NCI-H1694 (cell line): ENCODE measurements around the gene C10orf90.

Source experiments
- DNase-seq: peaks from one replicate; lab custom pipeline; 2025; lab: John Stamatoyannopoulos, UW

The C10orf90 gene

DNA sequence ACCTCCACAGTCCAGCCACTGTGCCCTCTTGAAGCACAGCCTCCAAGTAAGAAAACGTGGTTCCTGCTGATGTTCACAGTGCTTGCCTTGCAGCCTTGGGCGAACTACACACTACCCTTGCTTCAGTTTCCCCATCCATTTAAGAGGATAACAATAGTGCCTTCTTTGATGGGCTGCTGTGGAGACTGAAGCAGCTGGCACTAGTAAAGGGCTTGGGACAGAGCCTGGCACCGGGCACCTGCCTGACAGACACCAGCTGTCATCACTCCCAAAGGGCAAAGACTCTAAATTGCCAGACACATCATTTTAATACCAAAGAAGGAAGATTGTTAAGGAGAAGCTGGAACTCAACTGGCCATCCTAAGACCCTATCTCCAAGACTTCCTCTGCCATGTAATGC, 3.1 kb upstream of the C10orf90 start:
- DNase-seq: no peak

DNA sequence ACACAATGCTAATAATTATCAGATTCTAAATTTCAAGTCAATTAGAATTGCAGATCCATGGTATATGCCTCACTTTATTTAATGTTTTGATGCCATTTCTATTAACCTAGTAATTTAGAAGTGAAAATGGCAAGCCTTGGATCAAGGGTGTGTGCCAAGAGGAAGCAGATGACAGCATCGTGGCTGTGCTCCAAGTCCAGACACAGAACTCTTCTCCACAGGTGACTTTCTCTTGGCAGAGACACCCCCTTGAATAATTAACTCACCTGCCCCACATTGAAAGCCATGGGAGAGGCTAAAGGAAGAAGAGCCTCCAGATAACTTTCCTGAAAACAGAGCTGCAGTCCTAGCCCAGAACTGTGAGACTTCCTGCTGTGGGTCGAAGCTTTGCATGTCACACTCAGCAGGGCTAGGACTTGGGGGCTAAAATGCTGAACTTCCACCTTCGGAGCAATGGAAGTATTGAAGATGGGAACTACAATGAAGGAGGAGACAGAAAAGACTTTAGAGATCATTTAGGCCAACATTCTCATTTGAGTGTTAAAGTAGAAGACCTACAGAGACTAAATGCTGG, 996 bp upstream of the C10orf90 start:
- no peak for DNase-seq

DNA sequence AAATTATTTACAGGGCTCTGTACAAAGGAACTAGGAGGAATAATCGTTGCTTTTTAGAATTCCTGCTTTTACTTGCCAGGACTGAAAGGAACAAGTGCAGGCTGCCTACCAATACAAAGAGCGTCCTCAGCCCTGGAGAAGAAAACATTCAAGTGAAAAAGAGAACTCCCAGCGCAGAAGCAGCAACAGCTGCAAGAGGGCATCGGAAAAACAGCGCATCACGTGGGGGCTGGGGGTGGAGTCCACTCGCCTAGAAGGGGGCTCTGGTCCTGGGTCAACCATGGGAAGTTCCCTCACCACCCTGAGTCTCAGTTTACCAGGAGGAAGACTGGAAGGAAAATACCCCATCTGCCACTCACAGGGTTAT, 385 bp upstream of the C10orf90 start:
- no peak for DNase-seq

DNA sequence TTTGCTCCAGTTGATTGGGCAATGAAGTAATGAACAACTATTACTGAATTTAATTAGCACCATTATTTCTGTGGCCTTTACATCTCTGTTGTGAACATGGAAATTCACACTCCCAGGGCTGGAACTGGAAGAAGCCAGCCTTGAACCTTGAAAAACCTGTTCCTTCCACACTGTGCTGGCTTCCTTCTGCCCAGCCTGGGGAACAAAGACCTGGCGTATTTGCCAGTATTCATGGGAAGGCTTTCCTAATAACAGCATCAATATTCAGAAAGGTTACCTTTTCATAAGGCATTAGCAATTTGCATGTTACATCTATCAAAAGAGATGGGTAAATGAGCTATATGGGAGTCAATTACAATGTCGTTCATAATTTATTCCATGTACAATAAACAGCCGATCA, 1.3 kb downstream of the C10orf90 start:
- no peak for DNase-seq

DNA sequence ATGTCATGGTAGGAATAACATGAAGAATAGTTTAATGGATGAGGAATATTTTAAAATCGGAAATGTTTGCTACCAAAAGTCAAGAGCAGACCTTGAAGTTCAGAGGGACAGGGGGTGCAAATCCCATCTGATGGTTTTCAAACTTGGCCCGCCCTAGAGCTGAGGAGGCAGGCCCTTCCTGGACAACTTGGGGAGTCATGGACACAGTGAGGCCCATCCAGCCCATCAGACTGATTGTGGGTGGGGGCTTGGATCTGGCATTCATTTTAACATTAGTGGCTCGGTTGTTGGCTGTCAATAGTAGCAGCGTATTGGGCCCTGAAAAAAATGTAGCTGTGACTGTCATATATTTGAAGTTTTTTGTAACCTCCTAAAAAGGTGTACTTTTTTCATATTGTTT, 2.0 kb downstream of the C10orf90 start:
- no peak for DNase-seq

DNA sequence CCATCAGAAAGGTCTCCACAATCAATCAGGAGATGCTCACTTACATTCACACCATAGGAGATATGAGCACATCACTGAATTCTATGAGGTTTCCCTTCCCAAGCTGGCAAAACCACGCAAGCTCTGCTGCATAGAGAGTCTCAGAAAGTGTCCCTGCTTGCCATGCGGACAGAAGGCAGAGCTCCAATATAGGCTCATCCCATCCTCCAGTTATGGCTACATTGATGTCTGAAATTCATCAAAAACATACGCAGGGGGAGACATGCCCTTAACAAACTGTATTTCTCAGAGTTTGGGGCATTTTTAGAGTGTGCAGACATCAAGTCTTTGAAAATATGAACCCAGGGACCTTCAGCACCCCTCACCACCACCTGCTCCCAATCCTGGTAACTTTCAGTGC, 2.9 kb downstream of the C10orf90 start:
- DNase-seq: no peak

DNA sequence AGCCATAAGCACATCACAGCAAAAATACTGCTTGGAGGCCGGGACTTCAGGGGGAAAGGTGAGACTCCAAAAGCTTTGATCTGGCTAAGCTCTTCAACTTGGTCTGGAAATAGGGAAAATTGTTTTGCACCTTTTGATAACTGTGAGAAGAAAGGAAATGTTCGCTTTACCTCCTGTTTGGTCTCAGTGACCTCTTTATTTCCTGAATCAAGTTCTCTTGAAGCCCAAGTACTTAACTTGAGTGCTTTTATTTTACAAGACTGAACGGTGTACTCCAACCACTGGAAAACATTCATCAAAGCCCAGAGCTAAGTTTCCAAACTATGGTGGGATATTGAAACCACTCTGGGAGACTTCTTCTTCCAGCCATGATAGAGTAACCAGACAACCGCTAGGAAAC, 5.3 kb downstream of the C10orf90 start:
- DNase-seq: no peak

DNA sequence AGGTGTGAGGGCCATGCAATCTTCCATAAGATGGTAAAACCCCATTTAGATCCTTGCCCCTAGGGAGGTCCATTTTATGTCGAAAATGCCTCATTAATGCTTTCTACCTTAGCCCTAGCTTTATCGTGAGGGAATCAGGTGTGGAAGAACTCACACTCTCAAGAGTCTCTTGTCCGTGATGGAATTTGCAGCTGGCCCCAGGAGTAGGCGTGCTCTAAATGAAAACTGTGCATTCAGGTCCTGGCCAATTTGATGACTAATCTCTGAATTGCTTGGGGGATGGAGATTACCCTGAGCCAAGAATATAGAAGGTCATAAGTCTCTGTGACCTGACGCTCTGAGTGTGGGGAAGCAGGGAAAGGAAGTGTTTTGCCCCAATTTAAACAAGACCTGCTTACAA, 6.6 kb downstream of the C10orf90 start:
- DNase-seq: no peak

DNA sequence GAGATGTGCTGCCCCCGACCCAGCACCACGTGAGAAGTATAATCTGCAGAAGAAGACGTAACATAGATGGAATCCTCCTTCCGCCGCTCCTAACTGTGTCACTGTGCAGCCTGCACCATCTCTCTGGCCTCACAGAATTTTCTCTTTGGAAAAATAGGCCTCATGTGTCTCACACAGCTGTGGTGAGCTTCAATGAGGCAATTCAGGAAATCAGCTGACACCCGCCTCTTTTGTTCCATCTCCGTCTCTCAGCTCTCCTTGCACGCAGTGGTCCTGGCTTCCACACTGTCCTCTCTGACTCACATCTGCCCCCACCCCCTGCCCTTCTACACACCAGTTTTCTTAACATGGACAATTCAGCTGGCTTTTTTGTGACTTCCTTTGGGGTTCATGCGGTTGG, 7.2 kb downstream of the C10orf90 start:
- DNase-seq: no peak

DNA sequence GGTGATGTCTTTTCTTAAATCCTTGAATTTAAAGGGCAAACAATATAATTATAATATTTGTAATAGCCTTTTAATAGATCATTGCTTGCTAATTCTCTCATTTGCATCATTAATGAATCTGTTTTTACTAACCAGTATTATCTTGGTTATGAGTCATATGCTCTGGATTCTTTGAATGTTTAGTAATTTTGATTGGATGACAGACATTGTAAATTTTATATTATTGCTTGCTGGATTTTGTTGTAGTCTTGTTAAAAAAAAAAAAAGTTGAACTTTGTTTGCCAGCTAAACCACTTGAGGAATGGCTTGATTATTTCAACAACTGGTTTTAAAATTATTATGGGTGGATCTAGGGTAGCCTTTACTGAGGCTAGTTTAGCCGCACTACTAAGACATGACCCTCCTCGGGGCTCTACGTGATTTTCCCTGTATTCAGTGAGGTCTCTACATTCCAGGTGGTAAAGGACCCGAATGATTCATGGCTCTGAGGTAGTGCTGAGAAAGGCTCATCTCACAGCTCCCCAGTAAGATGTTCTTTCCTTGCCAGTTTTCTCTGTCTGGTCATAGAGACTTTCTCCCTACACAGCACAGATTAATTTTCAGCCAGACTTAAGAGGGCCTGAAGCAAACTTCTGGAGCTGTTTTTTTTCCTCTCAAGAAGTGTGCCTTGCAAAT, 8.5 kb downstream of the C10orf90 start:
- no peak for DNase-seq

DNA sequence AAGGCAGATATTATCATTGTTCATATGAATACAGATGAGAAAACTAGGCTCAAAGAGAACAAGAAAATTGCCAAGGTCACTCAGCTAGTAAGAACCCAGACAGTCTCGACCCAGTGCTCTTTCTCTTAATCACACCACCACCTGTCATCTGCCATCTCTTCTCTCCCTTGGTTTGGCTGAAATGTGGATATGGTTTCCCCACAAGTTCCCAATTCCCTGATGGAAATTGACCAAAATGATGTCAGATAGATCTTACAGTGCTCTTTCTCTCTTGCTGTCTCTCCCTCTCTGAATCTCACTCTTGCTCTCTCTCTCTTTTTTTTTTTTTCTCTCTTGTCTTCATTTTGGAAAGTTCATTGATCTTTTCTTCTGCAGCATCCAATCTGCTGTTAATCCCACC, 9.1 kb downstream of the C10orf90 start:
- no peak for DNase-seq

DNA sequence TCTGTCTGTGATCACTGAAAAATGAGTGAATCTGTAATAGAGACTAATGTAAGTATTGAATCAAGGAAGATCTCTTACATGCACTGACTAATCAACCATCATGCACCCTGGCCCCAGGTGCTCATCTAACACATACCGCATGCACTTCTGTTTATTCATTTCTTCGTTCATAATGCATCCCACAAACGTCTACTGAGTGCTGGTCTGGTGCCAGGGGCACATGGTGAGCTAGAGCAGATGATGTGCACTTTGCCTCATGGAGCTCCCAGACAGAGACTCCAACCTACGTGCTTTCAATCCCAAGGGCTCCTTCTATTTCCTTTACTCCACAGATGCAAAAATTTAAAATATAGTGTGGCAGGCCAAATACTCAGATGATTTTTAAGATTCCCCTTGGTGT, 10.7 kb downstream of the C10orf90 start:
- no peak for DNase-seq

DNA sequence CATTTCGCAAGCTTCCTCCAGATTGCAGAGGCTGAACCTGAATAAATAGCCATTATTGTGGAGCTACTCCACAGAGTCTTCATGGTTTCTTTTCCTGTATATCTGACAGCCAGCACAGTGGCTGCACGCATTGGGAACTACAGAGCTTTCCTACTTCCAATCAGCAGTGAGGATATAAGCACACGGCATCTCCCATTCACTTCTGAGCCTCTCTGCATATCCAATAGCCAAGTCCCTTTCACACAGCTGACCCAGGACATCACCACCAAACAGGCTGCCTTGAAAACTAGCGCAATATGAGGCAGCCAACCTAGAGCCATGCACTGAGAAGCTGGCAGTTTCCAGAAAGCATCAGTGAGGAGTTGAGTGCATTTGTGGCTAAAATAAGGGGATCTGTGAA, 11.6 kb downstream of the C10orf90 start:
- DNase-seq: no peak

DNA sequence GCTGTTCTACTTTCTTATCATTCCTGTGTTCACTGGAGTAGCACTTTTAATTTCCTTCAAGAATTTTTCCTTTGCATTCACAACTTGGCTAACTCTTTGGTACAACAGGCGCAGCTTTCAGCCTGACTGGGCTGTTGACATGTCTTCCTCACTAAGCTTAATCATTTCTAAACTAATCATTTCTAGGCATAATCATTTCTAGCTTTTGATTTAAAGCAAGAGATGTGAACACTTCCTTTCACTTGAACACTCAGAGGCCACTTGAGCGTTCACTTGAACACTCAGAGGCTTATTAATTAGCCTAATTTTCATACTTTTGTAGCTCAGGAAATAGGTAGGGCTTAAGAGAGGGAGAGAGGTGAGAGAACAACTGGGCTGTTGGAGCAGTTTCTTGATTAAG, 15.9 kb downstream of the C10orf90 start:
- no peak for DNase-seq

DNA sequence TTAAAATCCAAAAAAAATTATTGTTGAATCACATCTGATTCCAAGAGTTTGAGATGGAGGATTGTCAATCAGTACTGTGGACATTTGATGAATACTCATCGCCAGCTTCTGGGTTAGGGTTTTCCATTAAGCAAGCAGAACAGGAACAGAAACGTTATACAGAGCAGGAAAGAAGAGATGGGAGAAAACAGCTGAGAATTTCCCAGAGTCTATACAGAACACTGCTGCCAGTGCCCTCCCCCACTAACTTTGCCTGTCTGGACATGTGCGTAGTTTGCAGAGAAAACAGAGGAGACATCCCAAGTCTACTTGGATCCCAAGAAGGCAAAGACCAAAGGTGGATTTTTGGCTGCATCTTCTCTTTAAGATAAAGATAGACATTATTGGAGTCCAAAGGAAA, 19.0 kb downstream of the C10orf90 start:
- DNase-seq: no peak

DNA sequence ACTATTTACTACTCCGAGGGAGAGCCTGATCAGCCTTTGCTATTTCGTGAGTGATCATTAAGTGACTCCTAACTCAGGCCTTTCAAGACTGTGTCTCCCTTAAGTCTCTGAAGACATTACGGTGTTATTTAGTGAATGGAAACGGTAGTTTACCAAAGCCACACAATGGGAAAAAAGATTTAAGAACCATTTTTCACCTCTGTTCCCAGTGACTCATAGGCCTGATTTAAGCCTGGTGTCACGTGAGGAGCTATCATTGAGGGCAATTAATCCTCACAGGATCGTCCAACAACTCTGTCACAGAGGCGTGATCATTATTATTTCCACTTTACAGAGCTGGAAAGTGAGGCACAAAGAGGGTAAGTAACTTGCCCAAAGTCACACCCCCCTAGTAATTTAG, 20.3 kb downstream of the C10orf90 start:
- DNase-seq: no peak

DNA sequence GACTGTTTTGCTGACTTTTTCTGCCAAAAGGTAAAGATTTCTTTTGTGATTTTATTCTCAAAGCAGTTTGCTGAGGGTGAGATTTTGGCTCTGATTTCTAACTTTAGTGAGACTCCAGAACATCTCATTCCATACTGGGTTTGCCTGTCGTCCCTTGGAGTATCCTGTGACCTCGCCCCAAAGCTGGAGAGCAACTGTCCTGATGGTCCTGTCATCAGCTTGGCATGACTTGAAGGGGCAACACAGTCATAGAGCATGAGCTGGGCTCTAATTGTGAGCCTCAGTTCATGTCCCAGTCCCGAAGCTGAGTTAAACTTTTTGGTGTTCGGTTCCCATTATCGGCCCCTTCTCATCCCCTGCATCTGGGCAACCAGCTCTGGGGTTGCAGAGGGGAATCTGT, 23.4 kb downstream of the C10orf90 start:
- no peak for DNase-seq

DNA sequence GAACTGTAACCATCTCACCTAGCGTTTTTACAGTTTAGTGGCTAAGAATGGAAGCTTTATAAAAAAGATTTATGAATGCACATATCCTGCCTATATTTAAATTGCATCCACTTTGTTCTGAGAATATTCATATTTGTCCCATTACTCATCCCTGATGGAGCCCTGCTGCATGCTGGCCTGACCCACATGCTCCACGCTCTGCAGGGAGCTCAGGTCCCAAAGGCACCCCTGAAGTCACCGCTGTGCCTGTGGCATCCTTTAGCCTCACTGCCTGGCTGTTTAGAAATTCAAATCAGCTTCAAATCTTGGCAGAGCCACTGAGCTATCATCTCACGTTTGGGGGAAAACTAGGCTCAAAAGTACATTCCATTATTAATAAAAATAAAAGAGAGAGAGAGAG, 24.4 kb downstream of the C10orf90 start:
- no peak for DNase-seq

DNA sequence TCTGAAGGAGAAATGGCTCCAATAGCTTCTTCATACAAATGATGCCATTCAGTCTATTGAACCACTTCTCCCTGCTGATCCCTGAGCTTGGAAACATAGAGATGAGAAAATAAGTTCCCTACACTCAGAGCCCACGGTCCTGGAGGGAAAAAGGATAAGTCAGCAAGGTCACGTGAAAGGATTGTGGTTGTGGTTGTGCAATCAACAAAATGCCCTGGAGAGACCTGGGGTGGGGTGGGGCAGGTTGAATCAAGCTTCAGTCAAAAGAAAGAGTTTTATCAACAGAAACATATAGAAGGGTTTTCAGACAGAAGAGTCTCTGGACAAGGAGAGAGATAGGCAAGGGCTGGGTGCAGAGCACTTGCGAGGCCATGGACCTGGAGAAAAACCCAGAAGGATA, 30.1 kb downstream of the C10orf90 start:
- DNase-seq: no peak

DNA sequence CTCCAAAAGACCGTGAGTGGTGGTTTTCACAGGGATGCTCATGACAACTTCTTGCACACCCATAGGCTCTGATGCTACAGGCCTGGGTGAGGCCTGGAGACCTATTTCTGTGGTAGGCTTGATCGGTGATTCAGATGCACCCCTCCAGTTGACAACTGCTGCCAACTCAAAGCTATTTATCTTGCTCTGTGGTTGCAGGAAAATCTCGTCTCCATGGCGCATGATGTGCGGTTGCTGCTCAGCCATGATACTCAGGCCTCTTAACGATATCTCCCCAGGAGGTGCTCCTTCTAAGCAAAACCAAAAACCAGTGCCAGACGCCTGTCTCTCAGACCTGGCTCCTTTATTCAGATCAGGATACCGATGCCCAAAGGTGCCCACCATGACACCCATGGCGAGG, 31.4 kb downstream of the C10orf90 start:
- DNase-seq: no peak

DNA sequence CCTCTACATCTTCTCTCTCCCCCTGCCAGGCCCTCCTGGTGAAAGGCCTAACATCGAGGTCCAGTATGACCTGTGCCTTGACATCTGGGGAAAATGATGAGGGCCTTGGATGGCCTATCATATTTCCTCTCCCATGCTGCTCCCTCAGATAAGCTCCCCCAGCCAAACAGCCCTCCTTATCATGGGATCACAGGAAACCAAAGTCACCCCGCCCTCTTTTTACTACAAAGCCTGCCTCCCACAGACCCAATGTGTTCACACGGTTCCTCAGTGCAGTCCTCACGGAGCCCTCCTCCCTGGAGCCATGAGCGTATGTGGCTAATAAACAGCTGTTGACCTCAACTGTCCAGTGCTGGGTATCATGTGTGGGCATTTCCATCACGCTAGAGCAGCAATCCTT, 32.0 kb downstream of the C10orf90 start:
- no peak for DNase-seq

DNA sequence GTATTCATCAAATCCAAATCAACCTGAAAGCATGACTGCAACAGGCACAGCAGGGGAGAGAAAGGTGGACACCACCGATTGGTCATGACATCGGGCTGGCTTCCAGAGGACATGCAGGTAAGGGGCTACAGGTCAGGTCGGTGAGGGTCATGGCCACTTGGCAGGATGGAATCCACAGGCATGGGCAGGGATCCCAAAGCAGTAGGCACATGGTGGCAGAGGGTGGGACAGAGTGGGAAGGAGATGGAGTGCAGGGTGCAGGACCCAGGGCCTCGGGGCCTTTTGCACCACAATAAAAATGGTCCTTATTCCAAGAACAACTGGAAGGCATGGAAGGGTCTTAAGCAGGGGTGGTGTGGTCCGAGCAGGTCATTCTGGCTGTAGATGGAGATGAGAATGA, 33.0 kb downstream of the C10orf90 start:
- DNase-seq: no peak

DNA sequence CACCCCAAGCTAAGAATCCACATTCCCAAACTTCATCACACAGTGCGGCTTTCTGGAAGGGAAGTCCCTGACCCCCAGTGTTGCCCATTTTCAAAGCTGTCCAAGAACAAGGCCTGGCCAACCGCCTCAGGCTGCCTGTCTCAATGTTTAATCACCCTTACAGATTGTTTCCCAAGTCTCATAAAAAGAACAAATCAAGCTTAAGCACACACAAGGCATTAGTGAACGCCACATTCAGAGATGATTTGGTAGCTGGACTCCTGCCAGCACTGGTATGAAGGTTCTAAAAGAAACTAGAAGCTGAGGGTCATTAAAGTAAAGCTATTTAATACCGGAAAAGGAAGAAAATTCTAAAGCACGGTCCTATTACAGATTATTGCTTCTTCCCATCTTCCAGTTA, 35.6 kb downstream of the C10orf90 start:
- DNase-seq: no peak

DNA sequence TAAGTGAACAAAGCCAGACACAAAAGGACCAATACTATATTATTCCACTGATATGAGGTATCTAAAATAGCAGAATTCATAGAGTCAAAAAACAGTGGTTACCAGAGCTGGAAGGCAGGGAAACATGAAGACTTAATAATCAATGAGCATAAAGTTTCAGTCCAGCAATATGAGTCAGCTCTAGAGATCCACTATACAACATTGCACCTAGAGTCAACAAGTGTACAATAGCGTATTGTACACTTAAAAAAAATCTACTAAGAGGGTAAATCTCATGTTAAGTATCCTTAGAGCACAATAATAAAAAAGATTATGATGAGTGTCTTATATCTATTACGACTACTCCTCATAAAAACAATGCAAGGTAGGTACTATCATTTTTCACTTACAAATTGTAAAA, 36.1 kb downstream of the C10orf90 start:
- DNase-seq: no peak

DNA sequence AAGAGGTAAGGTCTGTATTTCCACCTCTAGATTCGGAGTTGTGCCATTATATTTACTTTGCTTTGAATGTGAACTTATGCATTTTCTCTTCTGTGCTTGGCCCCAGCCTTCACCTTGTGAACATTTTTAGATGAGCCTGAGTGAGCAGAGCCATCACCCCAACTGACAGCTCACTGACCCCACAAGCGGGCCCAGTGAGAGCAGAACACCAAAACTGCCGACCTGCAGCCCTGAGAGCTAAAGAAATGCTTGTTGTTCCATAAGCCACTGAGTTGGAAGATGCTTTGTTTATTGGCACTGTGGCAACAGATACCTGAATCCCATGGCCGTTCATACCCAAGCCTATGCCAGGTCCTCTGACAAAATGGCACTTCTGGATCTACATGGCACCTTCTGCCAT, 37.8 kb downstream of the C10orf90 start:
- DNase-seq: no peak
